ENCODE data around the gene LGALS7B.
A peak's percentile ranks its signal among the peaks of the same experiment; 100 is the strongest.

Gene LGALS7B

GRCh38 chr19:38830039-38830733, 41.2 kb downstream of the LGALS7B start:
- no peak for TF ChIP-seq CTCF (IDR thresholded peaks at IDR 0.05; ENCODE audit: control extremely low read depth, extremely low read depth, low read depth, missing control alignments)
- CTCF ChIA-PET, result interaction anchor here (0.7 to 2.0 kb wide), 3 partner anchors 10 to 57 kb away, joined by 3 to 12 read pairs (median 3); no protein-coding TSS in a partner anchor
- POLR2A ChIA-PET, result interaction anchor here (0.6 to 2.4 kb wide), 2 partner anchors 18 to 763 kb away, joined by 5 to 20 read pairs; no protein-coding TSS in a partner anchor
- no peak for DNase-seq (ENCODE audit: extremely low spot score)

- POLR2A ChIA-PET, result interaction anchor here (0.6 to 2.4 kb wide), 11 partner anchors 11 to 421 kb away, joined by 3 to 20 read pairs (median 5); partner anchors contain the start of gene NFKBIB
- no peak for TF ChIP-seq CTCF (IDR thresholded peaks at IDR 0.05; ENCODE audit: control extremely low read depth, extremely low read depth, low read depth, missing control alignments)
- CTCF ChIA-PET, result interaction anchor here (0.6 to 2.0 kb wide), 7 partner anchors 9 to 101 kb away, joined by 3 to 12 read pairs (median 4); no protein-coding TSS in a partner anchor
- DNase-seq (ENCODE audit: extremely low spot score), result peak; percentile 74
Observed at GRCh38 chr19:38831142-38831605, 42.2 kb downstream of the LGALS7B start.

GRCh38 chr19:38833092-38833425, 44.1 kb downstream of the LGALS7B start:
- POLR2A ChIA-PET, result interaction anchor here (1.2 kb wide), 2 partner anchors 11 to 15 kb away, joined by 3 read pairs; no protein-coding TSS in a partner anchor
- no peak for DNase-seq (ENCODE audit: extremely low spot score)
- no peak for TF ChIP-seq CTCF (IDR thresholded peaks at IDR 0.05; ENCODE audit: control extremely low read depth, extremely low read depth, low read depth, missing control alignments)
- CTCF ChIA-PET, result interaction anchor here (0.9 to 4.6 kb wide), 4 partner anchors 10 to 98 kb away, joined by 3 to 14 read pairs (median 4); partner anchors contain the start of genes MRPS12 and SARS2

GRCh38 chr19:38834104-38834490, 45.1 kb downstream of the LGALS7B start:
- no peak for TF ChIP-seq CTCF (IDR thresholded peaks at IDR 0.05; ENCODE audit: control extremely low read depth, extremely low read depth, low read depth, missing control alignments)
- CTCF ChIA-PET, result interaction anchor here (1.1 to 4.6 kb wide), 2 partner anchors 11 to 64 kb away, joined by 3 to 14 read pairs; no protein-coding TSS in a partner anchor
- POLR2A ChIA-PET, result interaction anchor here (1.0 to 1.2 kb wide), 3 partner anchors 10 to 16 kb away, joined by 3 to 4 read pairs (median 3); no protein-coding TSS in a partner anchor
- no peak for DNase-seq (ENCODE audit: extremely low spot score)

- CTCF ChIA-PET, result interaction anchor here (4.6 kb wide), 1 partner anchor 65 kb away, joined by 14 read pairs; no protein-coding TSS in a partner anchor
- POLR2A ChIA-PET, result no interaction called here
- no peak for DNase-seq (ENCODE audit: extremely low spot score)
- no peak for TF ChIP-seq CTCF (IDR thresholded peaks at IDR 0.05; ENCODE audit: control extremely low read depth, extremely low read depth, low read depth, missing control alignments)
Observed at GRCh38 chr19:38834590-38834989, 45.6 kb downstream of the LGALS7B start.

GRCh38 chr19:38836159-38836982, 47.4 kb downstream of the LGALS7B start:
- ChIA-PET CTCF (interaction anchor here (4.6 kb wide), 1 partner anchor 67 kb away, joined by 14 read pairs; no protein-coding TSS in a partner anchor), POLR2A (interaction anchor here (0.9 kb wide), 1 partner anchor 15 kb away, joined by 3 read pairs; no protein-coding TSS in a partner anchor)
- no peak for TF ChIP-seq CTCF (IDR thresholded peaks at IDR 0.05; ENCODE audit: control extremely low read depth, extremely low read depth, low read depth, missing control alignments)
- no peak for DNase-seq (ENCODE audit: extremely low spot score)
